ENCODE results near the gene FGD4. TPM values are rescaled to one million over a fixed set of nuclear protein-coding genes. Genes with fewer than 3 reads are reported as not detected.

The FGD4 gene
- total and polyA plus RNA-seq, 9 of the 15 experiments (the other 6 are each of a cell fraction or from before 2014, with no cell fraction given) = 0.05 to 0.51 (median 0.27) TPM

- Histone ChIP-seq H3K4me2 (ENCODE audit: insufficient read depth, low read length) (no peak overlapping the region), H4K20me1 (replicated peaks; ENCODE audit: control insufficient read depth, insufficient read depth, low read length) (no peaks in the 10 kb centered on the region), H3K36me3 (ENCODE audit: control insufficient read depth, insufficient read depth, low read length) (no peaks in the 10 kb centered on the region), H2AFZ (ENCODE audit: low read depth, low read length) (no peak overlapping the region), H3K79me2 (ENCODE audit: control insufficient read depth, insufficient read depth, low read length) (no peaks in the 10 kb centered on the region), H3K9me1 (ENCODE audit: control insufficient read depth, insufficient read depth, low read length) (no peaks in the 10 kb centered on the region), H3K9me3 (replicated peaks; ENCODE audit: control insufficient read depth, insufficient read depth, low read depth, low read length) (no peaks in the 10 kb centered on the region), H3K27ac (ENCODE audit: extremely low read depth, low read depth, low read length) (no peak overlapping the region), H3K27me3 (ENCODE audit: control insufficient read depth in 2 of 2, insufficient read depth in 2 of 2, low read length in 2 of 2) (peaks cover 2 to 16% of the 10 kb centered on the region in 2 experiments; a peak in 3 of 5 replicates), H3K4me1 (replicated peaks in 1 of 2; ENCODE audit: control insufficient read depth in 2 of 2, insufficient read depth in 2 of 2, low read length in 2 of 2) (no peaks in the 10 kb centered on the region), H3K9ac (ENCODE audit: insufficient read depth in 1 of 2, low read depth in 2 of 2, low read length in 2 of 2) (no peak overlapping the region), H3K4me3 (no peak overlapping the region)
- no peak for ATAC-seq
- 2% methylated on average over 3 of the region's 3 CpGs for WGBS (ENCODE audit: insufficient coverage, low coverage, missing lambda C conversion rate)
- no peak for DNase-seq (ENCODE audit: extremely low read depth in 1 of 4, low spot score in 3 of 4)
- CTCF ChIA-PET (ENCODE audit: low intra/inter-chr PET ratio) = no interaction called here
- BruUV-seq (replicated peaks) = no TSS peak
- POLR2A ChIA-PET = interaction anchor here (1.1 to 1.2 kb wide), 2 partner anchors 11 to 27 kb away, joined by 3 to 4 read pairs; no protein-coding TSS in a partner anchor
- no peak for TF ChIP-seq ZNF639 (CRISPR knock-in tag; conservative IDR thresholded peaks at IDR 0.05 in 1 of 2, IDR thresholded peaks at IDR 0.05 in 1 of 2)
- TF ChIP-seq CEBPG (CRISPR knock-in tag; IDR thresholded peaks at IDR 0.05) = no peak
- peak; percentile 24 to 27; a peak in 1 of 4 replicates for TF ChIP-seq CEBPG (tag; conservative IDR thresholded peaks at IDR 0.05 in 1 of 2, IDR thresholded peaks at IDR 0.05 in 1 of 2)
- peak; percentile 62 for TF ChIP-seq CEBPB (tag; IDR thresholded peaks at IDR 0.05)
- FAIRE-seq = no peak
- in situ Hi-C loops (cut with MboI) (no loop called here), intact Hi-C loops (cut with micrococcal nuclease) (no loop called here)
Measured at GRCh38 chr12:32541754-32542374, 142.5 kb downstream of the FGD4 start.

Data from K562 (cell line).